ENCODE measurements around the gene NR5A2. TPM values are rescaled to one million over a fixed set of nuclear protein-coding genes. Genes with fewer than 3 reads are reported as not detected.

The NR5A2 gene
- total RNA-seq, 1 donor from 2014 or later, result 12.7 TPM

DNA sequence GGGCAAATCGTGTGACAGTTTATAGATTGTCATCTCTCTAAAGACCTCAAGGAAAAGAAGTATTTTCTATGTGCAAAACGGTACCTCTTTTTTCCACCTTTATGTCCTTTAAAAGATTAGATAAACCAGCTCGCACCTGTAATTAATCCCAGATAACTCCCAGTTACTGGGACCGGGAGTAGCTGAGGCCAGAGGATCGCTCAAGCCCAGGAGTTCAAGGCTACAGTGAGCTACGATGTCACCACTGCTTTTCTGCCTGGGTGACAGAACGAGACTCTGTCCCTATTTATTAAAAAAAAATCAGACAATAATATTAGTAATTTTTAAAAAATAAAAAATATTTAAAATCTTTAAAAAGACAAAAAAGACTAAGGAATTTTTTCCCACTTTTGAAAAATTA, 141.4 kb downstream of the NR5A2 start:
- H3K27me3 ChIP-seq, result no peaks in the 10 kb centered on the region
- H3K36me3 ChIP-seq, result no peaks in the 10 kb centered on the region
- H3K4me1 ChIP-seq, result no peaks in the 10 kb centered on the region
- no peak overlapping the region for H3K27ac ChIP-seq
- H3K4me3 ChIP-seq, result no peak overlapping the region
- TF ChIP-seq, protein P1, sequence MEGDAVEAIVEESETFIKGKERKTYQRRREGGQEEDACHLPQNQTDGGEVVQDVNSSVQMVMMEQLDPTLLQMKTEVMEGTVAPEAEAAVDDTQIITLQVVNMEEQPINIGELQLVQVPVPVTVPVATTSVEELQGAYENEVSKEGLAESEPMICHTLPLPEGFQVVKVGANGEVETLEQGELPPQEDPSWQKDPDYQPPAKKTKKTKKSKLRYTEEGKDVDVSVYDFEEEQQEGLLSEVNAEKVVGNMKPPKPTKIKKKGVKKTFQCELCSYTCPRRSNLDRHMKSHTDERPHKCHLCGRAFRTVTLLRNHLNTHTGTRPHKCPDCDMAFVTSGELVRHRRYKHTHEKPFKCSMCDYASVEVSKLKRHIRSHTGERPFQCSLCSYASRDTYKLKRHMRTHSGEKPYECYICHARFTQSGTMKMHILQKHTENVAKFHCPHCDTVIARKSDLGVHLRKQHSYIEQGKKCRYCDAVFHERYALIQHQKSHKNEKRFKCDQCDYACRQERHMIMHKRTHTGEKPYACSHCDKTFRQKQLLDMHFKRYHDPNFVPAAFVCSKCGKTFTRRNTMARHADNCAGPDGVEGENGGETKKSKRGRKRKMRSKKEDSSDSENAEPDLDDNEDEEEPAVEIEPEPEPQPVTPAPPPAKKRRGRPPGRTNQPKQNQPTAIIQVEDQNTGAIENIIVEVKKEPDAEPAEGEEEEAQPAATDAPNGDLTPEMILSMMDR (IDR thresholded peaks at IDR 0.05), result no peak
- no peaks in the 10 kb centered on the region for H3K9me3 ChIP-seq
- intact Hi-C loops (cut with DNase I), result no loop called here
- no peak for DNase-seq (ENCODE audit: low spot score in 2 of 2)

DNA sequence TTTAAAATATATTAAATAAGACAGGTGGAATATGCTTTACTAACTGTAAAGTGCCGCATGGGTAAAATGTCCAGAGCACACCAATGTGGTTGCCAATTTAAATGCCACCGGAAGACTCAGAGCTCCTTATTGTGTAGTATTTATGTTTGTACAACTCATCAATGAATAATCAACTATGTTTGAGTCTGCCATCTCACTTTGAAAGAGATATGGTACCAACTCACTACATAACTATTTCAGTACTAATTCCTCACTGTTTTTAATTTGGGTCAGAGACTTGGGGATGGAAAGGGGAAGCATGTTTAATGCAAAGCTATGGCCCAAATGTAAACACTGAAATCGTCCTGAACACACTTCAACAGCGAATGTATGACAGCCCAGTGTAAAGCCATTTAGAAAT, 144.8 kb downstream of the NR5A2 start:
- no peaks in the 10 kb centered on the region for H3K4me1 ChIP-seq
- TF ChIP-seq, protein P1 (IDR thresholded peaks at IDR 0.05), result no peak
- no peak overlapping the region for H3K27ac ChIP-seq
- intact Hi-C loops (cut with DNase I), result no loop called here
- no peak for DNase-seq (ENCODE audit: low spot score in 2 of 2)
- no peaks in the 10 kb centered on the region for H3K36me3 ChIP-seq
- H3K9me3 ChIP-seq, result no peaks in the 10 kb centered on the region
- H3K4me3 ChIP-seq, result no peak overlapping the region
- no peaks in the 10 kb centered on the region for H3K27me3 ChIP-seq

DNA sequence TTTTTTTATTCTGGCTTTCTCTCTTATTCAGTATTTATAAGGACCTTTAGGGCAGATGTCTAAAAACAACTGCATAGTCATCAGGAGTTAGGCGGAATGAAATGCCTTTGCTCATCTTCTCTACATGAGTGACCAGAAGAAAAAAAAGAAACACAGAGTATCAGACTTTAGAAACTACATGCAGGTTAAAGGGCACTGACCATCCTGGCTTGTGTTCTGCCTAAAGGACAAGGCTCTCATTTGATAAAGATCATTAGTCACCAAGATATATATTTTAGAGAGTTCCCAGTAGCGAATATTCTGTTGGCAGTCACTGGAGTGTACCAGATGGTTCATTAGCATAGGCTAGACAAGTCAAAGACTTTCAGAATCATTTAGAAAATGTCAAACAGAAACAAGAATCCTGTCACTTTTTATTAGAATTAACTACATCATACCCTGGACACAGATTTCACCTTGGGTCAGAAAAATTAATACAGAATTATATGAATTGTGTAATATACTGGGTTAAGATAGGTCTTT, 145.6 kb downstream of the NR5A2 start:
- Histone ChIP-seq H3K36me3 (no peaks in the 10 kb centered on the region), H3K9me3 (no peaks in the 10 kb centered on the region), H3K27ac (no peak overlapping the region), H3K4me1 (no peaks in the 10 kb centered on the region), H3K27me3 (no peaks in the 10 kb centered on the region), H3K4me3 (no peak overlapping the region)
- intact Hi-C loops (cut with DNase I), result no loop called here
- TF ChIP-seq, protein P1 (IDR thresholded peaks at IDR 0.05), result no peak
- DNase-seq (ENCODE audit: low spot score in 2 of 2), result no peak

DNA sequence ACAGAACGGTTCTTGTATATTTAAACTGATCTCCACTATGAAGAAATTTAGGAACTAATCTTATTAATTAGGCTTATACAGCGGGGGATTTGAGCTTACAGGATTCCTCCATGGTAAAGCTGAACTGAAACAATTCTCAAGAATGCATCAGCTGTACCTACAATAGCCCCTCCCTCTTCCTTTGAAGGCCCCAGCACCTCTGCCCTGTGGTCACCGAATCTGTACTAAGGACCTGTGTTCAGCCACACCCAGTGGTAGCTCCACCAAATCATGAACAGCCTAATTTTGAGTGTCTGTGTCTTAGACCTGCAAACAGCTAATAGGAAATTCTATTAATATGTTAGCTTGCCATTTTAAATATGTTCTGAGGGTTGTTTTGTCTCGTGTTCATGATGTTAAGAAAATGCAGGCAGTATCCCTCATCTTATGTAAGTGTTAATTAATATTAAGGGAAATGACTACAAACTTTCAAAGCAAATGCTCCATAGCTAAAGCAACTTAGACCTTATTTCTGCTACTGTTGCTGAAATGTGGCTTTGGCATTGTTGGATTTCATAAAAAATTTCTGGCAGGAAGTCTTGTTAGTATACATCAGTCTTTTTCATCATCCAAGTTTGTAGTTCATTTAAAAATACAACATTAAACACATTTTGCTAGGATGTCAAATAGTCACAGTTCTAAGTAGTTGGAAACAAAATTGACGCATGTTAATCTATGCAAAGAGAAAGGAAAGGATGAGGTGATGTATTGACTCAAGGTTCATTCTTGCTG, 147.2 kb downstream of the NR5A2 start:
- H3K27ac ChIP-seq, result no peak overlapping the region
- no peaks in the 10 kb centered on the region for H3K4me1 ChIP-seq
- DNase-seq (ENCODE audit: low spot score in 2 of 2), result no peak
- no peak overlapping the region for H3K4me3 ChIP-seq
- H3K36me3 ChIP-seq, result no peaks in the 10 kb centered on the region
- TF ChIP-seq, protein P1 (IDR thresholded peaks at IDR 0.05), result no peak
- no peaks in the 10 kb centered on the region for H3K9me3 ChIP-seq
- intact Hi-C loops (cut with DNase I), result no loop called here
- no peaks in the 10 kb centered on the region for H3K27me3 ChIP-seq

DNA sequence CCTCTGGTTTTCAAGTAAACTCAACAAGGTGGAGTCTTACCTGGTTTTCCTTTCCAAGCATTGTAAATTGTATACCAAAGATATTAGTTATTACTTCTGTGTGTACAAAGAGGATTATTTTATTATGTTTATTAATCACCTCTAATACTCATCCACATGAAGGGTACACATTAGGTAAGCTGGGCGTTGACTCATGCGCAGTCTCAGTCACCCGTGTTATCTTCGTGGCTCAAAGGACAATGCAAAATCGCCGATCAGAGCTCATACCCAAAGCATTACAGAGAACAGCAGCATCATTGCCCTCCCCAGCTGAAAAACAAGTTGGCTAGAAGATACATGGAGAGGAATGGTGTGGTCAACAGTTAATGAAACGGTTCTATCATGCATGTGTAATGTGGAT, 148.7 kb downstream of the NR5A2 start:
- Histone ChIP-seq H3K27me3 (no peaks in the 10 kb centered on the region), H3K4me3 (no peak overlapping the region), H3K27ac (no peak overlapping the region), H3K9me3 (no peaks in the 10 kb centered on the region), H3K4me1 (no peaks in the 10 kb centered on the region), H3K36me3 (no peaks in the 10 kb centered on the region)
- DNase-seq (ENCODE audit: low spot score in 2 of 2), result no peak
- intact Hi-C loops (cut with DNase I), result no loop called here
- TF ChIP-seq, protein P1 (IDR thresholded peaks at IDR 0.05), result no peak

Data from ascending aorta (tissue), 2 donors.